Calu3 (cell line): Measurements from ENCODE around the gene EGFR. TPM values are rescaled to one million over a fixed set of nuclear protein-coding genes. Genes with fewer than 3 reads are reported as not detected.

Experiments
- BruUV-seq: library from RNA; stranded (reverse); fragments of 400-500 nt; replicated peaks from 2 replicates; lab custom pipeline; 2021; lab: Mats Ljungman, UMichigan
- CTCF ChIA-PET: fragments of 300-600 bp; sonication (Branson Sonifier 250); formaldehyde crosslinking; loops from one replicate; lab custom pipeline; 2022; ENCODE audit warnings: antibody characterized with exemption; lab: Charles Lee
- DNase-seq: peaks from one replicate; pipeline ENCODE4 v3.0.0; 2022
- H3K27ac Mint-ChIP-seq: one replicate; pipeline ENCODE4 v1.8.0; 2022; ENCODE audit warnings: mixed read lengths; ENCODE audit not compliant: unreplicated experiment
- H3K27me3 Mint-ChIP-seq: one replicate; pipeline ENCODE4 v1.8.0; 2022; ENCODE audit warnings: mixed read lengths; ENCODE audit not compliant: unreplicated experiment
- H3K36me3 Mint-ChIP-seq: one replicate; pipeline ENCODE4 v1.8.0; 2022; ENCODE audit warnings: mild to moderate bottlenecking, moderate library complexity, mixed read lengths; ENCODE audit not compliant: insufficient read depth, unreplicated experiment
- H3K4me1 Mint-ChIP-seq: one replicate; pipeline ENCODE4 v1.8.0; 2022; ENCODE audit warnings: mild to moderate bottlenecking, low read depth, mixed read lengths; ENCODE audit not compliant: unreplicated experiment
- H3K4me3 Mint-ChIP-seq: one replicate; pipeline ENCODE4 v1.8.0; 2022; ENCODE audit warnings: mild to moderate bottlenecking, low read depth, moderate library complexity, mixed read lengths; ENCODE audit not compliant: unreplicated experiment
- H3K9me3 Mint-ChIP-seq: one replicate; pipeline ENCODE4 v1.8.0; 2022; ENCODE audit warnings: low read depth, mixed read lengths; ENCODE audit not compliant: unreplicated experiment
- intact Hi-C: fragments of 100-400 bp; cut with micrococcal nuclease; formaldehyde crosslinking; loops from one replicate; pipeline ENCODE4 v1.10.0; 2022; ENCODE audit not compliant: unreplicated experiment
- total RNA-seq: library from RNA; stranded (reverse); gene quantifications from 2 replicates; pipeline ENCODE4 v1.2.3, GENCODE V29; 2022
- TF ChIP-seq, protein P1 (sequence below): fragments of 200-600 bp; IDR thresholded peaks from one replicate; pipeline ENCODE4 v1.8.0; 2022; ENCODE audit warnings: antibody characterized with exemption; ENCODE audit not compliant: unreplicated experiment

The EGFR gene
- total RNA-seq, 1 experiment from 2014 or later = 87.4 TPM

DNA sequence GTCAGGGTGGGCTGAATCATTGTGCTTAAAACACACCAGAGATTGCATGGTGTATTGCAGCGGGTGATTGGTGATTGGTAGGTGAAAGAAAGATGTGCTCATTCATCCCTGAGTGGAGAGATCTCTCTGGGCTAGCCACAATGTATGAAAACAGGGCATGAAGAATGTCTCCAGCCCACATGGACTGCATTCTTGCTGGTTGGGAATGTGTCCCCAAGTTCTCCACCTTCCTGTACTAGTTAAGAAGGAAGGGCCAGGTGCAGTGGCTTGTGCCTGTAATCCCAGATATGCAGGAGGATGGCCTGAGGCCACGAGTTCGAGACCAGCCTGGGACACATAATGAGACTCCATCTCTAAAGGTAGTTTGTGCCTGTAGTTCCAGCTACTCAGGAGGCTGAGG, 232.5 kb downstream of the EGFR start:
- intact Hi-C loops = loop anchor here (5.0 to 10.0 kb wide), 2 partner anchors 119 to 227 kb away; no protein-coding TSS in a partner anchor
- TF ChIP-seq, protein P1, sequence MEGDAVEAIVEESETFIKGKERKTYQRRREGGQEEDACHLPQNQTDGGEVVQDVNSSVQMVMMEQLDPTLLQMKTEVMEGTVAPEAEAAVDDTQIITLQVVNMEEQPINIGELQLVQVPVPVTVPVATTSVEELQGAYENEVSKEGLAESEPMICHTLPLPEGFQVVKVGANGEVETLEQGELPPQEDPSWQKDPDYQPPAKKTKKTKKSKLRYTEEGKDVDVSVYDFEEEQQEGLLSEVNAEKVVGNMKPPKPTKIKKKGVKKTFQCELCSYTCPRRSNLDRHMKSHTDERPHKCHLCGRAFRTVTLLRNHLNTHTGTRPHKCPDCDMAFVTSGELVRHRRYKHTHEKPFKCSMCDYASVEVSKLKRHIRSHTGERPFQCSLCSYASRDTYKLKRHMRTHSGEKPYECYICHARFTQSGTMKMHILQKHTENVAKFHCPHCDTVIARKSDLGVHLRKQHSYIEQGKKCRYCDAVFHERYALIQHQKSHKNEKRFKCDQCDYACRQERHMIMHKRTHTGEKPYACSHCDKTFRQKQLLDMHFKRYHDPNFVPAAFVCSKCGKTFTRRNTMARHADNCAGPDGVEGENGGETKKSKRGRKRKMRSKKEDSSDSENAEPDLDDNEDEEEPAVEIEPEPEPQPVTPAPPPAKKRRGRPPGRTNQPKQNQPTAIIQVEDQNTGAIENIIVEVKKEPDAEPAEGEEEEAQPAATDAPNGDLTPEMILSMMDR = no peak
- Mint-ChIP-seq H3K27ac (no peak overlapping the region), H3K27me3 (peaks cover 43% of the 10 kb centered on the region), H3K4me3 (no peak overlapping the region), H3K4me1 (peaks cover 35% of the 10 kb centered on the region), H3K9me3 (no peaks in the 10 kb centered on the region), H3K36me3 (peaks cover 16% of the 10 kb centered on the region)
- no TSS peak for BruUV-seq
- CTCF ChIA-PET = interaction anchor here (0.7 to 0.9 kb wide), 2 partner anchors 37 to 373 kb away, joined by 3 read pairs; no protein-coding TSS in a partner anchor
- no peak for DNase-seq

DNA sequence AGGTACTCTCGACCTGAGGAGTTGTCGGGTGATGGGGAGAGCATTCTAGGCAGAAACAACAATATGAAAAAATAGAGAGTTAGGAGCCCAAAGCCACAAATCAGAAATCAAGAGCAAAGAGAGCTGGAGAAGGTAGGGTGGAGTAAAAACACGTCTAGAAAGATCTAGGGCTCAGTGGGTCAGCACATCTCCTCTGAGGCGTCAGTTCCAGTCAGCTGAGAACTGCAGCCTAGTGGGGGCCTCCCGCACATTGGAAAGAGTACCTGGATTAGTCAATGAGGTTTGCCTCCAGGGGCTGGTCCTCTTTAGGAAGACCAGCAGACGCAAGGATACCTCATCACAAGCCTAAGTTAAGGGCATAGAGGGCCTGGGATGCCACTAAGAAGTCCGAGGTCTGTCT, 233.1 kb downstream of the EGFR start:
- BruUV-seq = no TSS peak
- TF ChIP-seq, protein P1 = no peak
- no peak overlapping the region for H3K27ac Mint-ChIP-seq
- peaks cover 49% of the 10 kb centered on the region for H3K27me3 Mint-ChIP-seq
- H3K4me1 Mint-ChIP-seq = peaks cover 36% of the 10 kb centered on the region
- H3K4me3 Mint-ChIP-seq = no peak overlapping the region
- peaks cover 16% of the 10 kb centered on the region for H3K36me3 Mint-ChIP-seq
- intact Hi-C loops = loop anchor here (5.0 to 10.0 kb wide), 2 partner anchors 120 to 227 kb away; no protein-coding TSS in a partner anchor
- DNase-seq = no peak
- CTCF ChIA-PET = interaction anchor here (0.8 kb wide), 1 partner anchor 420 kb away, joined by 3 read pairs; no protein-coding TSS in a partner anchor
- H3K9me3 Mint-ChIP-seq = no peaks in the 10 kb centered on the region

DNA sequence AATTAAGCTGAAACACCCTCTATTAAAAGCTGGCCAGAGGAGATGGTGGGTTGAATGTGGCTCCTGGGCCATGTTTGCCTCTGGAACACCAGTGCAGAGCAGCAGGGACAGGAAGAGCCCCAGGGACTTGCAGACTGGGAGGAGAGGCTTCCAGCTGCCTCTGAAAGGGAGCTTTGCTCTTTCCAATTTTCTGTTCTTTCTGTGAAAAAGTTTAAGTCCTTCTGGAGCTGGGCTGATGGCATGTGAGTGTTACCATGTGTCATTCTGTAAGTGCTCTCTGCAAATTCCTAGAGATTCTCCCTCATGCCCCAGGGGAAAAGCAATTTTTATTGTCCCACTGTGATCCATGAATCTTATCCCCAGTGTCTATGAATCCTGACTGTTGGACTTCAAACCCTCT, 233.6 kb downstream of the EGFR start:
- Mint-ChIP-seq H3K4me1 (peaks cover 36% of the 10 kb centered on the region), H3K9me3 (no peaks in the 10 kb centered on the region), H3K27me3 (peaks cover 50% of the 10 kb centered on the region), H3K36me3 (peaks cover 16% of the 10 kb centered on the region), H3K4me3 (no peak overlapping the region), H3K27ac (no peak overlapping the region)
- DNase-seq = no peak
- CTCF ChIA-PET = interaction anchor here (0.8 kb wide), 1 partner anchor 421 kb away, joined by 3 read pairs; no protein-coding TSS in a partner anchor
- intact Hi-C loops = loop anchor here (5.0 to 10.0 kb wide), 2 partner anchors 120 to 228 kb away; no protein-coding TSS in a partner anchor
- no TSS peak for BruUV-seq
- TF ChIP-seq, protein P1 = no peak

DNA sequence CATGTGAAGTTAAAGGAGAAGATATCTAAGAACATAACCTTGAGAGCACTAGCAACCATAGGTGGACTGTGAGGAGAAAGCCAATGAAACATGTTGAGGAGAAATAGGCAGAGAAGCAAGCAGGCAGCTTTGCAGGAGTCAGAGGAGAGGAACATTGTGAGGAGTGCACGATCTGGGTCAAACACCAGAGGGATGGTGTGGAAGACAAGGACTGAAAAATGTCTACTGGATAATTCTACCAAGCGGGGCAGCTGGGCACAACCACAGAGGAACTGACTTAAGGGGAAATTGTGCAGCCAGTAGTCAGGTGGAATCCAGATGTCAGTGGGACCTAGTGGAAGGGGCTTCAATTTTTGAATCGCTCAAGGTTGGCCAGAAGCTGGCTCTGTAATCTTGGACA, 234.4 kb downstream of the EGFR start:
- Mint-ChIP-seq H3K27ac (no peak overlapping the region), H3K9me3 (no peaks in the 10 kb centered on the region), H3K27me3 (peaks cover 50% of the 10 kb centered on the region), H3K4me3 (no peak overlapping the region), H3K36me3 (peaks cover 16% of the 10 kb centered on the region), H3K4me1 (peaks cover 30% of the 10 kb centered on the region)
- intact Hi-C loops = loop anchor here (5.0 to 10.0 kb wide), 2 partner anchors 121 to 228 kb away; no protein-coding TSS in a partner anchor
- no peak for DNase-seq
- TF ChIP-seq, protein P1 = no peak
- BruUV-seq = no TSS peak
- CTCF ChIA-PET = interaction anchor here (1.0 to 3.1 kb wide), 2 partner anchors 464 to 494 kb away, joined by 3 to 48 read pairs; partner anchors contain the start of gene SEC61G
